ENCODE measurements around the gene LEFTY2.

Gene LEFTY2, protein sequence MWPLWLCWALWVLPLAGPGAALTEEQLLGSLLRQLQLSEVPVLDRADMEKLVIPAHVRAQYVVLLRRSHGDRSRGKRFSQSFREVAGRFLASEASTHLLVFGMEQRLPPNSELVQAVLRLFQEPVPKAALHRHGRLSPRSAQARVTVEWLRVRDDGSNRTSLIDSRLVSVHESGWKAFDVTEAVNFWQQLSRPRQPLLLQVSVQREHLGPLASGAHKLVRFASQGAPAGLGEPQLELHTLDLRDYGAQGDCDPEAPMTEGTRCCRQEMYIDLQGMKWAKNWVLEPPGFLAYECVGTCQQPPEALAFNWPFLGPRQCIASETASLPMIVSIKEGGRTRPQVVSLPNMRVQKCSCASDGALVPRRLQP

DNA sequence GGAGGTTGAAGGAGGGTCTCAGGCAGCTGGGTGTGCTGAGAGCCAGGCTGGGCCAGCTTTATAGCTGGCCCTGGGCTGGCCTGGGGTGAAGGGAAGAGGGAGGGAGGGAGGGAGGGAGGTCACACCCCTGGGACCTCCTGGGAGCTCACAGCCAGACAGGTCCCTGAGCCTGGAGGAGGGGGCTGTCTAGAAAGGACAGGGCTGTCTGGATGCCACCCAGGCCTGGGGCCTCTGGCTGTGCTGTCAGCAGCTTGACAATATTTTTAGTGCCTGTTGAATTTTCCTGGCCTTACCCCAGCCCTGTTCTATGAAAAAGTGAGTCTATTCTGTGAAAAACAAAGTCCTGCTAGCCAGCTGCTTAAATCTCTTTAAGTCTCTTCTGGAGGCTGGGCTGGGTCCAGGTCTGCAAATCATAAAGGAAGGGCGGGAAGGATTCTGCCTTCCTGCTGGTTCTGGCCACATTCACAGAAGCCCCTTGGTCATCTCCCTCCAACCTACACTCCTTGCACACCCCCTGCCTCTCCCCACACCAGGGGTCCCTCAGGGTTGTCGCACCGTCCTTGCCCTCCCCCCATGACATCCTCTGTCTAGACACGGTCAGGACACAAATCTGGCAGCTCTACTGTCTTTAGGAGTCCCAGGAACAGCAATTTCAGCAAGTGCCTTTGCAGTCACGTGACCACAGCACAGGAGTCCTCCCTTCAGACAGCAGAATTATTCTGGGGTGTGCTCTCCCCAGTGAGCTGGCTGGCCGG is at the start of gene LEFTY2:
LEFTY2 (minus strand) TSS at position 34 of the 755 bp plus-strand sequence. CDS start 80 bp downstream, outside the sequence.
- H3K4me1 ChIP-seq (ENCODE audit: insufficient read depth, poor library complexity, severe bottlenecking), result no peaks in the 10 kb centered on the region
- H3K36me3 ChIP-seq (ENCODE audit: low read depth), result no peaks in the 10 kb centered on the region
- H3K27me3 ChIP-seq (ENCODE audit: insufficient read depth, poor library complexity, severe bottlenecking), result no peaks in the 10 kb centered on the region
- H3K9me3 ChIP-seq (ENCODE audit: severe bottlenecking), result no peaks in the 10 kb centered on the region
- TF ChIP-seq, protein P1, sequence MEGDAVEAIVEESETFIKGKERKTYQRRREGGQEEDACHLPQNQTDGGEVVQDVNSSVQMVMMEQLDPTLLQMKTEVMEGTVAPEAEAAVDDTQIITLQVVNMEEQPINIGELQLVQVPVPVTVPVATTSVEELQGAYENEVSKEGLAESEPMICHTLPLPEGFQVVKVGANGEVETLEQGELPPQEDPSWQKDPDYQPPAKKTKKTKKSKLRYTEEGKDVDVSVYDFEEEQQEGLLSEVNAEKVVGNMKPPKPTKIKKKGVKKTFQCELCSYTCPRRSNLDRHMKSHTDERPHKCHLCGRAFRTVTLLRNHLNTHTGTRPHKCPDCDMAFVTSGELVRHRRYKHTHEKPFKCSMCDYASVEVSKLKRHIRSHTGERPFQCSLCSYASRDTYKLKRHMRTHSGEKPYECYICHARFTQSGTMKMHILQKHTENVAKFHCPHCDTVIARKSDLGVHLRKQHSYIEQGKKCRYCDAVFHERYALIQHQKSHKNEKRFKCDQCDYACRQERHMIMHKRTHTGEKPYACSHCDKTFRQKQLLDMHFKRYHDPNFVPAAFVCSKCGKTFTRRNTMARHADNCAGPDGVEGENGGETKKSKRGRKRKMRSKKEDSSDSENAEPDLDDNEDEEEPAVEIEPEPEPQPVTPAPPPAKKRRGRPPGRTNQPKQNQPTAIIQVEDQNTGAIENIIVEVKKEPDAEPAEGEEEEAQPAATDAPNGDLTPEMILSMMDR (IDR thresholded peaks at IDR 0.05; ENCODE audit: poor library complexity, severe bottlenecking), result no peak
- H3K4me3 ChIP-seq (ENCODE audit: severe bottlenecking), result no peak within 1 kb of the TSS
- no peak for DNase-seq (ENCODE audit: low spot score)
- ATAC-seq (ENCODE audit: low read depth), result no peak
- H3K27ac ChIP-seq (ENCODE audit: poor library complexity, severe bottlenecking), result no peak within 1 kb of the TSS

- ATAC-seq (ENCODE audit: low read depth), result no peak
These were observed 46.7 kb upstream of the LEFTY2 start for GRCh38 chr1:225987491-225988316.

DNA sequence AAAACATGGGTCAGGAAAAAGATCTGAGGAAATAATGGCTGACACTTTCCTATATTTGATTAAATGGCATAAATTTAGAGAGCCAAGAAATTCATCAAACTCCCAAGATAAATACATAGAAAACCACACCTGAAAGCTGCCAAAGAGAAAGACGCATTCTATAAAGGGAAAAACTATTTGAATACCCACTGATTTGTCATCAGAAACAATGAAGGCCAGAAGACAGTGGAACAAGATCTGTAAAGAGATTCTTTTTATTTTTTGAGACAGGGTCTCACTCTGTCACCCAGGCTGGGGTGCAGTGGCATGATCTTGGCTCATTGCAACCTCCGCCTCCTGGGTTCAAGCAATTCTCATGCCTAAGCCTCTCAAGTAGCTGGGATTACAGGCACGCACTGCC is 40.7 kb upstream of the LEFTY2 start:
- H3K9me3 ChIP-seq (ENCODE audit: severe bottlenecking), result peaks cover 5% of the 10 kb centered on the region
- DNase-seq (ENCODE audit: low spot score) (no peak), ATAC-seq (ENCODE audit: low read depth) (no peak)
- no peak overlapping the region for H3K4me3 ChIP-seq (ENCODE audit: severe bottlenecking)
- no peak overlapping the region for H3K27ac ChIP-seq (ENCODE audit: poor library complexity, severe bottlenecking)
- no peaks in the 10 kb centered on the region for H3K27me3 ChIP-seq (ENCODE audit: insufficient read depth, poor library complexity, severe bottlenecking)
- TF ChIP-seq, protein P1 (IDR thresholded peaks at IDR 0.05; ENCODE audit: poor library complexity, severe bottlenecking), result no peak
- H3K36me3 ChIP-seq (ENCODE audit: low read depth), result peaks cover 45% of the 10 kb centered on the region
- no peaks in the 10 kb centered on the region for H3K4me1 ChIP-seq (ENCODE audit: insufficient read depth, poor library complexity, severe bottlenecking)

More at GRCh38 chr1:225987491-225988316, 46.7 kb upstream of the LEFTY2 start:
- Histone ChIP-seq H3K27me3 (ENCODE audit: insufficient read depth, poor library complexity, severe bottlenecking) (no peaks in the 10 kb centered on the region), H3K36me3 (ENCODE audit: low read depth) (peaks cover 56% of the 10 kb centered on the region), H3K9me3 (ENCODE audit: severe bottlenecking) (no peaks in the 10 kb centered on the region), H3K4me3 (ENCODE audit: severe bottlenecking) (no peak overlapping the region), H3K4me1 (ENCODE audit: insufficient read depth, poor library complexity, severe bottlenecking) (no peaks in the 10 kb centered on the region), H3K27ac (ENCODE audit: poor library complexity, severe bottlenecking) (no peak overlapping the region)
- DNase-seq (ENCODE audit: low spot score), result no peak
- TF ChIP-seq, protein P1 (IDR thresholded peaks at IDR 0.05; ENCODE audit: poor library complexity, severe bottlenecking), result peak; percentile 58

GRCh38 chr1:225980005-225980836 is 39.2 kb upstream of the LEFTY2 start:
- Histone ChIP-seq H3K4me3 (ENCODE audit: severe bottlenecking) (no peak overlapping the region), H3K36me3 (ENCODE audit: low read depth) (peaks cover 34% of the 10 kb centered on the region), H3K27me3 (ENCODE audit: insufficient read depth, poor library complexity, severe bottlenecking) (no peaks in the 10 kb centered on the region), H3K27ac (ENCODE audit: poor library complexity, severe bottlenecking) (no peak overlapping the region), H3K4me1 (ENCODE audit: insufficient read depth, poor library complexity, severe bottlenecking) (no peaks in the 10 kb centered on the region), H3K9me3 (ENCODE audit: severe bottlenecking) (peaks cover 5% of the 10 kb centered on the region)
- TF ChIP-seq, protein P1 (IDR thresholded peaks at IDR 0.05; ENCODE audit: poor library complexity, severe bottlenecking), result no peak
- ATAC-seq (ENCODE audit: low read depth) (no peak), DNase-seq (ENCODE audit: low spot score) (no peak)

All from RWPE2 (cell line).